SH-SY5Y (cell line): ENCODE results near the gene SORBS2.

Source experiments
- GATA2 ChIP-seq: IDR thresholded peaks from 2 replicates; pipeline ENCODE4 v1.6.1; 2011; ENCODE audit warnings: mild to moderate bottlenecking, low read depth, low read length
- GATA3 ChIP-seq: IDR thresholded peaks from 2 replicates; pipeline ENCODE4 v1.6.1; 2011; ENCODE audit warnings: low read depth, mild to moderate bottlenecking, low read length, moderate library complexity

- TF ChIP-seq GATA2 (no peak), GATA3 (no peak)
Observed at GRCh38 chr4:185602397-185602796, 209.6 kb downstream of the SORBS2 start.
